ENCODE measurements around the gene IFNG-AS1. TPM values are rescaled to one million over a fixed set of nuclear protein-coding genes. Genes with fewer than 3 reads are reported as not detected.

IFNG-AS1 gene
- total and polyA plus RNA-seq, 2 experiments from 2014 or later, result not detected

- H3K27me3 ChIP-seq, result no peaks in the 10 kb centered on the region
- H3K4me1 ChIP-seq (ENCODE audit: insufficient read depth), result no peaks in the 10 kb centered on the region
- H3K36me3 ChIP-seq (replicated peaks; ENCODE audit: insufficient read depth, low read depth), result no peaks in the 10 kb centered on the region
- no peaks in the 10 kb centered on the region for H3K79me2 ChIP-seq
- TF ChIP-seq CTCF (IDR thresholded peaks at IDR 0.05; ENCODE audit: poor library complexity) (no peak), EZH2phosphoT487 (IDR thresholded peaks at IDR 0.05; ENCODE audit: low read depth, severe bottlenecking, unreplicated experiment) (no peak), EZH2 (IDR thresholded peaks at IDR 0.05; ENCODE audit: borderline replicate concordance) (no peak)
- no peaks in the 10 kb centered on the region for H3K9me3 ChIP-seq (ENCODE audit: low read depth)
- H3K4me2 ChIP-seq, result no peak overlapping the region
- H3K4me3 ChIP-seq, result no peak overlapping the region
- no peaks in the 10 kb centered on the region for H3K9me2 ChIP-seq (replicated peaks; ENCODE audit: insufficient read depth)
- H2AFZ ChIP-seq, result no peak overlapping the region
- whole genome bisulfite sequencing (ENCODE audit: low lambda C conversion rate, missing lambda C conversion rate), result 73% methylated on average over 5 of the region's 5 CpGs
- H3K27ac ChIP-seq, result no peak overlapping the region
- no peaks in the 10 kb centered on the region for H4K20me1 ChIP-seq (ENCODE audit: insufficient read depth, poor library complexity, severe bottlenecking)
- no peak for DNase-seq (ENCODE audit: low spot score)
Measured at GRCh38 chr12:68020699-68021098, 31.5 kb downstream of the IFNG-AS1 start.

GRCh38 chr12:68028647-68029046 is 39.4 kb downstream of the IFNG-AS1 start:
- Histone ChIP-seq H3K27ac (no peak overlapping the region), H2AFZ (no peak overlapping the region), H3K4me2 (no peak overlapping the region), H3K9me2 (replicated peaks; ENCODE audit: insufficient read depth) (no peaks in the 10 kb centered on the region), H3K9me3 (ENCODE audit: low read depth) (no peaks in the 10 kb centered on the region), H3K27me3 (no peaks in the 10 kb centered on the region), H3K36me3 (replicated peaks; ENCODE audit: insufficient read depth, low read depth) (no peaks in the 10 kb centered on the region), H3K4me3 (no peak overlapping the region), H4K20me1 (ENCODE audit: insufficient read depth, poor library complexity, severe bottlenecking) (no peaks in the 10 kb centered on the region), H3K4me1 (ENCODE audit: insufficient read depth) (no peaks in the 10 kb centered on the region), H3K79me2 (no peaks in the 10 kb centered on the region)
- no peak for DNase-seq (ENCODE audit: low spot score)
- TF ChIP-seq EZH2phosphoT487 (IDR thresholded peaks at IDR 0.05; ENCODE audit: low read depth, severe bottlenecking, unreplicated experiment), result no peak
- 89% methylated on average over 7 of the region's 7 CpGs for WGBS (ENCODE audit: low lambda C conversion rate, missing lambda C conversion rate)

GRCh38 chr12:68030248-68030647 is 41.0 kb downstream of the IFNG-AS1 start:
- no peak overlapping the region for H3K4me2 ChIP-seq
- TF ChIP-seq EZH2phosphoT487 (IDR thresholded peaks at IDR 0.05; ENCODE audit: low read depth, severe bottlenecking, unreplicated experiment) (no peak), EZH2 (IDR thresholded peaks at IDR 0.05; ENCODE audit: borderline replicate concordance) (no peak), CTCF (IDR thresholded peaks at IDR 0.05; ENCODE audit: poor library complexity) (no peak)
- no peaks in the 10 kb centered on the region for H3K9me2 ChIP-seq (replicated peaks; ENCODE audit: insufficient read depth)
- H3K4me3 ChIP-seq, result no peak overlapping the region
- no peaks in the 10 kb centered on the region for H3K9me3 ChIP-seq (ENCODE audit: low read depth)
- WGBS (ENCODE audit: low lambda C conversion rate, missing lambda C conversion rate), result 72% methylated on average over 1 of the region's 1 CpG
- no peaks in the 10 kb centered on the region for H3K4me1 ChIP-seq (ENCODE audit: insufficient read depth)
- no peak for DNase-seq (ENCODE audit: low spot score)
- H3K27ac ChIP-seq, result no peak overlapping the region
- no peaks in the 10 kb centered on the region for H3K36me3 ChIP-seq (replicated peaks; ENCODE audit: insufficient read depth, low read depth)
- H3K27me3 ChIP-seq, result no peaks in the 10 kb centered on the region
- H3K79me2 ChIP-seq, result no peaks in the 10 kb centered on the region
- H4K20me1 ChIP-seq (ENCODE audit: insufficient read depth, poor library complexity, severe bottlenecking), result no peaks in the 10 kb centered on the region
- no peak overlapping the region for H2AFZ ChIP-seq

- Histone ChIP-seq H3K4me3 (no peak overlapping the region), H3K4me2 (no peak overlapping the region), H3K27ac (no peak overlapping the region), H4K20me1 (ENCODE audit: insufficient read depth, poor library complexity, severe bottlenecking) (no peaks in the 10 kb centered on the region), H3K9me3 (ENCODE audit: low read depth) (no peaks in the 10 kb centered on the region), H3K4me1 (ENCODE audit: insufficient read depth) (no peaks in the 10 kb centered on the region), H3K36me3 (replicated peaks; ENCODE audit: insufficient read depth, low read depth) (no peaks in the 10 kb centered on the region), H3K79me2 (no peaks in the 10 kb centered on the region), H3K9me2 (replicated peaks; ENCODE audit: insufficient read depth) (no peaks in the 10 kb centered on the region), H2AFZ (no peak overlapping the region), H3K27me3 (no peaks in the 10 kb centered on the region)
- WGBS (ENCODE audit: low lambda C conversion rate, missing lambda C conversion rate), result 94% methylated on average over 3 of the region's 3 CpGs
- no peak for DNase-seq (ENCODE audit: low spot score)
- no peak for TF ChIP-seq EZH2phosphoT487 (IDR thresholded peaks at IDR 0.05; ENCODE audit: low read depth, severe bottlenecking, unreplicated experiment)
- no peak for TF ChIP-seq CTCF (IDR thresholded peaks at IDR 0.05; ENCODE audit: poor library complexity)
- no peak for TF ChIP-seq EZH2 (IDR thresholded peaks at IDR 0.05; ENCODE audit: borderline replicate concordance)
Measured at GRCh38 chr12:68031174-68031573, 41.9 kb downstream of the IFNG-AS1 start.

Data from hepatocyte (in vitro differentiated cells).